ENCODE measurements around the gene PAF1. TPM values are rescaled to one million over a fixed set of nuclear protein-coding genes. Genes with fewer than 3 reads are reported as not detected.

The PAF1 gene
- total RNA-seq, 2 experiments from 2014 or later: 33.1 to 45.9 TPM

DNA sequence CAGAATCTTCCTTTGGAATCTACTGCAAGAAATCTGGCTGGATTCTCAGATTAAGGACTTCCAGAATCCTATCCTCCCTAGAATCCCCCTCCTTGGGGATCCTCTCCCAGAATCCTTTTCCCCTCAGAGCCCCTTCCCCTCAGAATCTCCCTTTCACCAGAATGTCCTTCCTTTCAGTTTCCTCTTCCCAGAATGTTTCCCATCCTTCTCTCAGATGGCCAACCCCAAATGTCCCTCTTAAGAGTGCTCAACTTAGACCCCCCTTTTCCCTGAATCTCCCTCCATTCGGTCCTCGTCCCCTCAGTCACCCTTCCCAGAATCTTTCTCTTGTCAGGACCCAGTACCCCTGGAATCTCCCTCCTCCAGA lies 45.4 kb upstream of the PAF1 start:
- H2AFZ ChIP-seq (ENCODE audit: low read length): no peak overlapping the region
- POLR2A ChIA-PET: interaction anchor here (0.6 to 1.8 kb wide), 13 partner anchors 9 to 1786 kb away, joined by 3 to 15 read pairs (median 4); partner anchors contain the start of genes EID2B, GMFG, PLEKHG2 and SUPT5H

DNA sequence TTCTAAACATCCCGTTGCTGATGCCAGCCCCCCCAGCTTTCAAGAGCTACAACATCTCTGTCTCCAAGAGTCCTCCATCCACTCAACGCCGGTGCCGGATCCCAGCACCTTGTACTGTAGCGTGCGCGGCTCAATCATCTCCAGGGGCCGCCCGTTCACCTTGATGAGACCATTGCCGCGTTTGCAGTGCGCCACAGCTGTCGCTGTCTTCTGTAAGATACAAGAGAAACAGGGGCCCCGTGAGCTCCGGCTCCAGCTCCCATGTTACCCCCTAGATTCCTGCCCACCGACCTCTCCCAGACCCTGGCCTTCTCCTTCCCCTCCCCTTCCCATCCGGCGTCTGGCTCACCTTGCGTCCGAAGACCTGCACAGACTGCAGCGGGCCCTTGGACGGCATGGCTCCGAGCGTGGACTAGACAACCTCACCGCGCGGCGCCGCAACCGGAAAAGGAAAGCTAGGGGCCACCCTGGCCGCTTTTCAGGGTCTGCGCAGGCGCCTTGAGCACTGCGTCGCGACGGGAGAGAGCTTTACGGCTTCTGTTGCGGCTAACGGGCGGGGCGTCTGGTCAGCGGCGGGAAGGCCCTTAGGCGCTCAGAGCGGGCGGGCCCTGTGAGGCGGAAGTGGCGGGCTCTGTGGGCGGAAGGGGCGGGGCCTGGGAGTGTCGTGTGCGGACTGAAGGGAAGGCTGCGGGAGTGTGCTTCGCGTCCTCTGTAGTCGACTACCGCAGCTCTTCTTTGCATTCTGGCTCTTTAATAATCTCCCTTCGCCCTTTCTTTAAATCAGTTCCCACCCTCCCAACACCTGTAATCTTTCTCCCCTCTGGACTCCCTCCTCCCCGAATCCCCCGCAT lies 44.8 kb upstream of the PAF1 start, which contains the start of gene RPS16:
RPS16 (minus strand) TSS at position 451 of the 851 bp plus-strand sequence; CDS start at position 397, 54 bp downstream.
- no peak for TF ChIP-seq EZH2phosphoT487 (IDR thresholded peaks at IDR 0.05; ENCODE audit: borderline replicate concordance, low read depth, low read length)
- TF ChIP-seq, protein P1, sequence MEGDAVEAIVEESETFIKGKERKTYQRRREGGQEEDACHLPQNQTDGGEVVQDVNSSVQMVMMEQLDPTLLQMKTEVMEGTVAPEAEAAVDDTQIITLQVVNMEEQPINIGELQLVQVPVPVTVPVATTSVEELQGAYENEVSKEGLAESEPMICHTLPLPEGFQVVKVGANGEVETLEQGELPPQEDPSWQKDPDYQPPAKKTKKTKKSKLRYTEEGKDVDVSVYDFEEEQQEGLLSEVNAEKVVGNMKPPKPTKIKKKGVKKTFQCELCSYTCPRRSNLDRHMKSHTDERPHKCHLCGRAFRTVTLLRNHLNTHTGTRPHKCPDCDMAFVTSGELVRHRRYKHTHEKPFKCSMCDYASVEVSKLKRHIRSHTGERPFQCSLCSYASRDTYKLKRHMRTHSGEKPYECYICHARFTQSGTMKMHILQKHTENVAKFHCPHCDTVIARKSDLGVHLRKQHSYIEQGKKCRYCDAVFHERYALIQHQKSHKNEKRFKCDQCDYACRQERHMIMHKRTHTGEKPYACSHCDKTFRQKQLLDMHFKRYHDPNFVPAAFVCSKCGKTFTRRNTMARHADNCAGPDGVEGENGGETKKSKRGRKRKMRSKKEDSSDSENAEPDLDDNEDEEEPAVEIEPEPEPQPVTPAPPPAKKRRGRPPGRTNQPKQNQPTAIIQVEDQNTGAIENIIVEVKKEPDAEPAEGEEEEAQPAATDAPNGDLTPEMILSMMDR (conservative IDR thresholded peaks at IDR 0.05; ENCODE audit: low read length): no peak
- H4K20me1 ChIP-seq (ENCODE audit: insufficient read depth, low read length): peaks cover 17% of the 10 kb centered on the region
- ChIA-PET CTCF (ENCODE audit: unreplicated experiment) (interaction anchor here (0.6 to 0.9 kb wide), 2 partner anchors 13 to 1384 kb away, joined by 3 read pairs; no protein-coding TSS in a partner anchor), POLR2A (interaction anchor here (0.6 to 1.8 kb wide), 14 partner anchors 8 to 1785 kb away, joined by 3 to 15 read pairs (median 4); partner anchors contain the start of genes EID2B, GMFG, PLEKHG2 and SUPT5H)
- peak within 1 kb of the TSS; percentile 78 for H3K27ac ChIP-seq (ENCODE audit: low read depth, low read length, poor library complexity, severe bottlenecking)
- no TSS peak for BruUV-seq (replicated peaks)
- H3K4me3 ChIP-seq (ENCODE audit: low read depth, low read length, poor library complexity, severe bottlenecking): peak within 1 kb of the TSS; percentile 97
- no peak within 1 kb of the TSS for H2AFZ ChIP-seq (ENCODE audit: low read length)
- H3K4me1 ChIP-seq (ENCODE audit: insufficient read depth, low read length, poor library complexity, severe bottlenecking): peaks cover 56% of the 10 kb centered on the region
- intact Hi-C loops (cut with micrococcal nuclease; ENCODE audit: unreplicated experiment): no loop called here
- peaks cover 50% of the 10 kb centered on the region for H3K36me3 ChIP-seq (ENCODE audit: insufficient read depth, low read length)
- peaks cover 36% of the 10 kb centered on the region for H3K79me2 ChIP-seq (ENCODE audit: insufficient read depth, low read depth, low read length)
- H3K4me2 ChIP-seq (ENCODE audit: low read length): peak within 1 kb of the TSS; percentile 95
- peak; percentile 100 for DNase-seq (ENCODE audit: low spot score)
- no peaks in the 10 kb centered on the region for H3K9me2 ChIP-seq (ENCODE audit: insufficient read depth, low read length)
- no peaks in the 10 kb centered on the region for H3K9me3 ChIP-seq (ENCODE audit: low read length)

More for the DNA sequence above, 45.4 kb upstream of the PAF1 start:
- H3K27ac ChIP-seq (ENCODE audit: low read depth, low read length, poor library complexity, severe bottlenecking): peak overlapping the region; percentile 78
- intact Hi-C loops (cut with micrococcal nuclease; ENCODE audit: unreplicated experiment): no loop called here
- no peak for DNase-seq (ENCODE audit: low spot score)
- H4K20me1 ChIP-seq (ENCODE audit: insufficient read depth, low read length): peaks cover 17% of the 10 kb centered on the region
- CTCF ChIA-PET (ENCODE audit: unreplicated experiment): interaction anchor here (0.9 kb wide), 1 partner anchor 12 kb away, joined by 3 read pairs; no protein-coding TSS in a partner anchor
- peaks cover 62% of the 10 kb centered on the region for H3K4me1 ChIP-seq (ENCODE audit: insufficient read depth, low read length, poor library complexity, severe bottlenecking)
- H3K79me2 ChIP-seq (ENCODE audit: insufficient read depth, low read depth, low read length): peaks cover 36% of the 10 kb centered on the region
- H3K9me2 ChIP-seq (ENCODE audit: insufficient read depth, low read length): no peaks in the 10 kb centered on the region
- no peaks in the 10 kb centered on the region for H3K9me3 ChIP-seq (ENCODE audit: low read length)
- TF ChIP-seq, protein P1 (conservative IDR thresholded peaks at IDR 0.05; ENCODE audit: low read length): no peak
- TF ChIP-seq EZH2phosphoT487 (IDR thresholded peaks at IDR 0.05; ENCODE audit: borderline replicate concordance, low read depth, low read length): no peak
- peak overlapping the region; percentile 97 for H3K4me3 ChIP-seq (ENCODE audit: low read depth, low read length, poor library complexity, severe bottlenecking)
- H3K36me3 ChIP-seq (ENCODE audit: insufficient read depth, low read length): peaks cover 44% of the 10 kb centered on the region
- peak overlapping the region; percentile 95 for H3K4me2 ChIP-seq (ENCODE audit: low read length)
- BruUV-seq (replicated peaks): TSS peak; percentile 99

Data from OCI-LY7 (cell line).